ENCODE measurements around the gene CHRNB2.

DNA sequence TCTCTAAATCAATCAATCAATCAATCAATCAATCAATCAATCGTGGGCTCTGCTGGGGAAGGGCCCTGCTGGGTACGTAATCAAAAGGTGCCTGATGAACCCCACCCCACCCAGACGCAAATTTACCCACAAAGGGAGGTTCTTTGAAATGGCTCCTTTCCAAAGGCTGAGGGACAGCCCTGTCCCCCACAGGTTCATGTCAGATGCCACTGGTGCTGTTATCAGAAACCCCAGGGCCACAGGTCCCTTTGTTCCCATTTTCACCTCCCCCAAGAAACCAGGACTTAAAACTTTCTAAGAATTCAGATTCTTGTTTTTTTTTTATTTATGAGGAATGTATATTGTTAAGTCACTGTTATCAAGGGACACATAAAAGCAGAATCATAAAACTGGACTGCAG lies 14.2 kb downstream of the CHRNB2 start:
- TF ChIP-seq, protein P1, sequence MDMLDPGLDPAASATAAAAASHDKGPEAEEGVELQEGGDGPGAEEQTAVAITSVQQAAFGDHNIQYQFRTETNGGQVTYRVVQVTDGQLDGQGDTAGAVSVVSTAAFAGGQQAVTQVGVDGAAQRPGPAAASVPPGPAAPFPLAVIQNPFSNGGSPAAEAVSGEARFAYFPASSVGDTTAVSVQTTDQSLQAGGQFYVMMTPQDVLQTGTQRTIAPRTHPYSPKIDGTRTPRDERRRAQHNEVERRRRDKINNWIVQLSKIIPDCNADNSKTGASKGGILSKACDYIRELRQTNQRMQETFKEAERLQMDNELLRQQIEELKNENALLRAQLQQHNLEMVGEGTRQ (CRISPR knock-in tag; IDR thresholded peaks at IDR 0.05), result no peak
- TF ChIP-seq NCOA1 (IDR thresholded peaks at IDR 0.05; ENCODE audit: low read depth) (no peak), MAZ (CRISPR knock-in tag; conservative IDR thresholded peaks at IDR 0.05 in 1 of 2, IDR thresholded peaks at IDR 0.05 in 1 of 2) (no peak), ZFX (CRISPR knock-in tag; IDR thresholded peaks at IDR 0.05) (no peak), U2AF1 (optimal IDR thresholded peaks at IDR 0.05; ENCODE audit: low read depth, low read length) (no peak), SETDB1 (IDR thresholded peaks at IDR 0.05; ENCODE audit: low read length) (no peak), ETS2 (tag; IDR thresholded peaks at IDR 0.05; ENCODE audit: borderline replicate concordance, poor library complexity, severe bottlenecking) (no peak), BHLHE40 (IDR thresholded peaks at IDR 0.05; ENCODE audit: low read length) (no peak), RCOR1 (IDR thresholded peaks at IDR 0.05; ENCODE audit: borderline replicate concordance in 1 of 2, low read depth in 2 of 2, low read length in 2 of 2) (no peak)
